RWPE1 (cell line): ENCODE measurements around the gene CNOT1.

Experiments used
- CTCF ChIA-PET: fragments of 350-600 bp; sonication (Branson Sonifier 250); formaldehyde crosslinking; extraction: SDS; loops from one replicate; lab custom pipeline; 2021; lab: Yijun Ruan, JAX
- POLR2A ChIA-PET: fragments of 400-600 bp; formaldehyde crosslinking; extraction: SDS; loops from one replicate; lab custom pipeline; 2020; ENCODE audit warnings: antibody characterized with exemption; ENCODE audit not compliant: low non-redundant PET; lab: Yijun Ruan, JAX
- DNase-seq: peaks from one replicate; pipeline ENCODE4 v3.0.0; 2012; ENCODE audit warnings: low spot score
- H3K27ac ChIP-seq: fragments of 450-650 bp; 2 replicates; pipeline ENCODE4 v1.5.1; 2017
- CTCF ChIP-seq: fragments of 450-650 bp; conservative IDR thresholded peaks from 2 replicates; pipeline ENCODE4 v1.5.1; 2017; ENCODE audit warnings: low read depth, mild to moderate bottlenecking

The CNOT1 gene

GRCh38 chr16:58652741-58653140 is 23.1 kb upstream of the CNOT1 start:
- no peak for DNase-seq
- CTCF ChIA-PET, result interaction anchor here (0.6 kb wide), 2 partner anchors 80 to 90 kb away, joined by 5 to 6 read pairs; no protein-coding TSS in a partner anchor
- TF ChIP-seq CTCF, result no peak
- POLR2A ChIA-PET, result no interaction called here
- no peak overlapping the region for H3K27ac ChIP-seq

DNA sequence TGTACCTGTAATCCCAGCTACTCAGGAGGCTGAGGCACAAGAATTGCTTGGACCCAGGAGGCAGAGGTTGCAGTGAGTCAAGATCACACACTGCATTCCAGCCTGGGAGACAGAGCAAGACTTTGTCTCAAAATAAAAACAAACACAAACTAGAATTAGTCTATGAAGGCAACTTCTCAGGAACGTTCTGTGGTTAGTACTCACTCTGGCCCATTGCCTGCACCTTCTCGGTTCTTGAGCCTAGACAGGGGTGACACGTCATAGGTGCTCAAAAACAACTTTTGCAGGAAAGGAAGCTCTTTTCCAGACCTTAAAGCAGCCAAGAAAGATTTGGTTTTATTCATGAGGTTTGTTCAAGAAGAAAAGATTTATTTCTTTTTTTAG is 22.3 kb upstream of the CNOT1 start:
- POLR2A ChIA-PET, result no interaction called here
- CTCF ChIA-PET, result no interaction called here
- no peak for DNase-seq
- TF ChIP-seq CTCF, result no peak
- no peak overlapping the region for H3K27ac ChIP-seq

DNA sequence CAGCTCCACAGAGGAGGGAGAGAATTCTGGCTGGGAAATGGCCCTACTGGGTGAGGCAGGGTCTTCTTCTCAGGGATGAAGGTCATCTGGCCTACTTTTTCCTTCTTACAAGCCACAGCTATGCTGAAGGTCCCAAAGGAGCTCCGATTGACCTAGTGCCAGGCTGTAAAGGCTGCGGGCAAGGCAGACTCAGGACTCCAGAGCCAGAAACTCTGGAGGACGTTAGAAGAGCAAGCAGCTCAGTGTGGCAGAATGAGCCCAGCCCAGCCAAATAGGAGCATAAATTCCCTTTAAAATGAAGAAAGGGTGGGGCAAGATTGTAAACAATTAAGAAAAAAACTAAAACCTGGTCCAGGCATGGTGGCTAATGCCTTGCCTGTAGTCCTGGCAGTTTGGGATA is 20.1 kb upstream of the CNOT1 start:
- POLR2A ChIA-PET, result no interaction called here
- CTCF ChIA-PET, result no interaction called here
- no peak for DNase-seq
- no peak for TF ChIP-seq CTCF
- H3K27ac ChIP-seq, result no peak overlapping the region

- no peak overlapping the region for H3K27ac ChIP-seq
- TF ChIP-seq CTCF, result no peak
- DNase-seq, result no peak
- ChIA-PET POLR2A (no interaction called here), CTCF (no interaction called here)
Measured at GRCh38 chr16:58647107-58647506, 17.5 kb upstream of the CNOT1 start.

- DNase-seq, result no peak
- no peak for TF ChIP-seq CTCF
- H3K27ac ChIP-seq, result no peak overlapping the region
- ChIA-PET POLR2A (no interaction called here), CTCF (no interaction called here)
Measured at GRCh38 chr16:58644765-58645487, 15.3 kb upstream of the CNOT1 start.

DNA sequence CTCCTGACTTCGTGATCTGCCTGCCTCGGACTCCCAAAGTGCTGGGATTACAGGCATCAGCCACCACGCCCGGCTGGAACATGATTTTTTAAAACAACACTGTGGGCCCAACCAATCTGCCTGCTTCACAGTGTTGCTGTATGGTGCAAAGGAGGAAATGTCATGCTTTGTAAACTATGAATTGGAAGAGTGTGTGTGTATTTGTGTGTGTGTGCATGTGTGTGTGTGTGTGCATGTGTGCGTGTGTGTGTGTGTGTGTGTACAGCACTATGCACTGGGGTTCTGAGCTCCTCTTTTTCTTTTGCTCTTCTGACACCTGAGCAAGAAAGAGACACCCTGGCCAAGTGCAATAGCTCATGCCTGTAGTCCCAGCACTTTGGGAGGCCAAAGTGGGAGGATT is 14.5 kb upstream of the CNOT1 start:
- TF ChIP-seq CTCF, result no peak
- CTCF ChIA-PET, result interaction anchor here (0.6 kb wide), 1 partner anchor 14 kb away, joined by 5 read pairs; no protein-coding TSS in a partner anchor
- DNase-seq, result no peak
- POLR2A ChIA-PET, result no interaction called here
- H3K27ac ChIP-seq, result no peak overlapping the region
